Transverse colon (tissue), 4 donors: Measurements from ENCODE around the gene PIM1. TPM values are rescaled to one million over a fixed set of nuclear protein-coding genes. Genes with fewer than 3 reads are reported as not detected.

ENCODE experiments used
- DNase-seq: peaks from one replicate; pipeline ENCODE4 v3.0.0-alpha.2; 2019
- H3K27ac ChIP-seq, 4 donors: fragments of 200-600 bp; sonication (generic); 2 replicates each; pipeline ENCODE4 v1.5.1; 2016 to 2018; ENCODE audit warnings: inconsistent platforms in 4 of 4
- H3K27me3 ChIP-seq: fragments of 200-600 bp; sonication (generic); 2 replicates; pipeline ENCODE4 v1.5.1; 2017; ENCODE audit warnings: inconsistent platforms
- H3K36me3 ChIP-seq, 4 donors: fragments of 200-600 bp; sonication (generic); 2 replicates each; pipeline ENCODE4 v1.5.1; 2017 to 2019; ENCODE audit warnings: inconsistent platforms in 4 of 4
- H3K4me1 ChIP-seq, 4 donors: fragments of 200-600 bp; sonication (generic); 2 replicates each; pipeline ENCODE4 v1.5.1; 2017 to 2020; ENCODE audit warnings: inconsistent platforms in 4 of 4
- H3K4me3 ChIP-seq, 4 donors: fragments of 200-600 bp; sonication (generic); 1 replicate in 1 of 4; 2 replicates in 3 of 4; pipeline versions ENCODE4 v1.5.1 to v1.6.1; 2017 to 2019; ENCODE audit warnings: inconsistent platforms in 4 of 4
- H3K9me3 ChIP-seq, 2 donors: fragments of 200-600 bp; sonication (generic); 2 replicates each; pipeline ENCODE4 v1.5.1; 2017 to 2019; ENCODE audit warnings: inconsistent platforms in 2 of 2
- EP300 ChIP-seq: sonication (generic); formaldehyde crosslinking; IDR thresholded peaks from one replicate; pipeline ENCODE4 v1.6.1; 2017; ENCODE audit warnings: antibody characterized with exemption, low read depth
- POLR2A ChIP-seq: fragments of 450-650 bp; IDR thresholded peaks from one replicate; pipeline ENCODE4 v1.6.1; 2016; ENCODE audit warnings: antibody characterized with exemption, mild to moderate bottlenecking, moderate library complexity
- POLR2AphosphoS5 ChIP-seq, 3 donors: sonication (generic); formaldehyde crosslinking; IDR thresholded peaks; one replicate each; pipeline ENCODE4 v1.6.1; 2016; ENCODE audit warnings: antibody characterized with exemption in 3 of 3
- WGBS, 2 donors: methylation state at CpG; one replicate each; pipeline ENCODE4 v1.1.5; 2018; ENCODE audit warnings: low coverage in 1 of 2; 5-methylcytosine and 5-hydroxymethylcytosine counted together
- in situ Hi-C, 4 donors: fragments of 200-750 bp; cut with MboI; loops; one replicate each; pipeline versions ENCODE4 v1.15.0 to v1.15.1; 2017; ENCODE audit warnings: low sequenced_read_pairs in 3 of 4, low pct_ligation_motif_present in 1 of 4, low pct_unique_long_range_greater_than_20kb in 1 of 4
- intact Hi-C: fragments of 100-400 bp; cut with DNase I; formaldehyde crosslinking; loops from one replicate; pipeline ENCODE4 v1.15.1; 2023; ENCODE audit warnings: low total_unique reads
- total RNA-seq, 4 donors: library from RNA; depleted of rRNA; stranded (reverse); fragments of >200 nt; gene quantifications; one replicate each; pipeline ENCODE4 v1.1.0, GENCODE V29; 2016
- TF ChIP-seq, protein P1 (sequence below), 5 experiments: fragments of 200-600 bp in 3 of 5; fragments of 450-650 bp in 2 of 5; sonication (generic) in 3 of 5; IDR thresholded peaks; 1 replicate in 2 of 5; 2 replicates in 3 of 5; pipeline ENCODE4 v1.5.1; 2016 to 2017; ENCODE audit warnings: antibody characterized with exemption in 5 of 5, inconsistent platforms in 3 of 5, mild to moderate bottlenecking in 2 of 5, moderate library complexity in 1 of 5

PIM1 gene
- total RNA-seq, 4 donors from 2014 or later: 6.8 to 102 (median 24.0) TPM

DNA sequence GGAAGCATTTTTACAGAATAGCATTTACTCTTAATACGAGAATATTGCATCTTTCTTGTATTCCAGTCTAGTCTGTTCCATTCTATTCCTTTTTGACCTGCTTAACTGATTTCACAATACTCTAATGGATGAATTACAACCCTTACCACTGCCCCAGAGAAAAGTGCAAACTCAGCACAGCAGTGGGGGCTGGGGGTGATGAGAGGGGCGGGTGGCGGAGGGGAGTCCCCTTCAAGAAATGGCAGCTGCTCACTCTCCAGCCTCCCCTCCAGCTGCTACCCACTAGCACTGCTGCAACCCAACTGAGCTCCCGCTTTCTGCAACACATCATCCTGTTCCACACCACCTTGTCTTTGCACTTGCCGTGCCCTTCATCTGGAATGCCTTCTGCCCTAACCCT, 30.1 kb downstream of the PIM1 start:
- 80 to 100% methylated on average over 1 to 5 of the region's 5 CpGs for WGBS, 2 donors
- H3K9me3 ChIP-seq: no peaks in the 10 kb centered on the region
- no peak for DNase-seq
- peaks cover 10 to 33% (median 12%) of the 10 kb centered on the region in 4 donors for H3K4me1 ChIP-seq
- no peaks in the 10 kb centered on the region for H3K36me3 ChIP-seq
- in situ Hi-C loops: loop anchor here (10.0 to 25.0 kb wide), 6 partner anchors 145 to 438 kb away; partner anchors contain the start of gene C6orf89 (in 3 of the 4)
- no peak overlapping the region for H3K4me3 ChIP-seq
- H3K27me3 ChIP-seq: no peaks in the 10 kb centered on the region
- no peak overlapping the region for H3K27ac ChIP-seq
- intact Hi-C loops: no loop called here
- TF ChIP-seq POLR2AphosphoS5 (IDR thresholded peaks at IDR 0.05) (no peak), EP300 (no peak), POLR2A (no peak)
- TF ChIP-seq, protein P1, sequence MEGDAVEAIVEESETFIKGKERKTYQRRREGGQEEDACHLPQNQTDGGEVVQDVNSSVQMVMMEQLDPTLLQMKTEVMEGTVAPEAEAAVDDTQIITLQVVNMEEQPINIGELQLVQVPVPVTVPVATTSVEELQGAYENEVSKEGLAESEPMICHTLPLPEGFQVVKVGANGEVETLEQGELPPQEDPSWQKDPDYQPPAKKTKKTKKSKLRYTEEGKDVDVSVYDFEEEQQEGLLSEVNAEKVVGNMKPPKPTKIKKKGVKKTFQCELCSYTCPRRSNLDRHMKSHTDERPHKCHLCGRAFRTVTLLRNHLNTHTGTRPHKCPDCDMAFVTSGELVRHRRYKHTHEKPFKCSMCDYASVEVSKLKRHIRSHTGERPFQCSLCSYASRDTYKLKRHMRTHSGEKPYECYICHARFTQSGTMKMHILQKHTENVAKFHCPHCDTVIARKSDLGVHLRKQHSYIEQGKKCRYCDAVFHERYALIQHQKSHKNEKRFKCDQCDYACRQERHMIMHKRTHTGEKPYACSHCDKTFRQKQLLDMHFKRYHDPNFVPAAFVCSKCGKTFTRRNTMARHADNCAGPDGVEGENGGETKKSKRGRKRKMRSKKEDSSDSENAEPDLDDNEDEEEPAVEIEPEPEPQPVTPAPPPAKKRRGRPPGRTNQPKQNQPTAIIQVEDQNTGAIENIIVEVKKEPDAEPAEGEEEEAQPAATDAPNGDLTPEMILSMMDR (IDR thresholded peaks at IDR 0.05): no peak

DNA sequence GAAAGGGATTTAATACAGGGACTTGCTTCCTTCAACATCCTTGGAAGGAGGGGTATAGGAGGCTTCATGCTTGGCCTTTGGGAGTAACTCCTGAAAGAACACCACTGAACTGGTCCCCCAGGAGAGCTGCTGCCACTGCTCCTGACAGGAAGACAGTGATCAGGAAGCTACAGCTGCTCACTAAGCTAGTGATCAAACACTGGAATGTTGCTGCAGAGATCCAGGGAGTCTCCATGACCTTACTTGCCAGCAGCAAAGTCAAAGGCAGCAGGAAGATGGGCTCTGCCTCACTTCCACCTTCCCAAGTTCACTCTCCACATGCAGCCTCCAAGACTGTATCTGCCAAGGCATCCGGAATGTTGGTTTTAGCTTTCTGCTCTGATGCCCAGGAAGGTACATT, 31.8 kb downstream of the PIM1 start:
- 60 to 89% methylated on average over 1 of the region's 1 CpG for WGBS, 2 donors
- DNase-seq: no peak
- no peak overlapping the region for H3K27ac ChIP-seq
- H3K36me3 ChIP-seq: no peaks in the 10 kb centered on the region
- H3K9me3 ChIP-seq: no peaks in the 10 kb centered on the region
- H3K27me3 ChIP-seq: no peaks in the 10 kb centered on the region
- peaks cover 11 to 38% (median 12%) of the 10 kb centered on the region in 4 donors for H3K4me1 ChIP-seq
- in situ Hi-C loops (loop anchor here (10.0 to 25.0 kb wide), 6 partner anchors 147 to 439 kb away; partner anchors contain the start of gene C6orf89 (in 3 of the 4)), intact Hi-C loops (no loop called here)
- TF ChIP-seq POLR2AphosphoS5 (IDR thresholded peaks at IDR 0.05) (no peak), EP300 (no peak), POLR2A (no peak)
- TF ChIP-seq, protein P1 (IDR thresholded peaks at IDR 0.05): no peak
- H3K4me3 ChIP-seq: no peak overlapping the region

DNA sequence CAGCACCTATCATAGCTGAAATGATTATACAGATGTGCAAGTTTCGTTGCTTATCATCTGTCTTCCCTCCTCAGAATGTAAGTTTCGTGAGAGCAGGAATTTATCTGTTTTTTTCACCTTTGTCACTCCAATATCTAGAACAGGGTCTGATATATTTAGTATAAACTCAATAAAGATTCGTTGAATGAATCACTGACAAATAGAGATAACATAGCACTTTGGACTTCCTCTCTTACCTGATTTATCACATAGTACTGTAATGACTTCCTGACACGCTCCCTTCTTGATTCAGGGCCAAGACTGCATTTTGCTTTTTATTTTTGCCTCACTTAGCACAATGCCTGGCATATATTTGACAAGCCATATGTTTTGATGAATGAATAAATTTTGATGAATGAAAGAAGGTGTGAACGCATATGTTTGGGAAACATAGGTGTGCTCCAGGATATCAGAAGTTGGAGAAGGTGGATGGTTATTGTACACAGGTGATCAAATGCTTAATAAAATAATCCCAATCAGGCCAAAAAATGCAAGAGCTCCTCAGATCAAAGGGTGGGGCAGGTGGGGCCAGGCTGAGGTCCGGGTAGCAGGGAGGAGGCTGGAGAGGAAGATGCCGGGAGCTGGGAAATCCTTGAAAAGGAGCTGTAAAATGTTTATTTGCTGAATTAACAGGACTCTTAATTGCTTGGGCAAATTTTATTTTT, 33.0 kb downstream of the PIM1 start:
- peaks cover 11 to 38% (median 12%) of the 10 kb centered on the region in 4 donors for H3K4me1 ChIP-seq
- DNase-seq: peak; percentile 27
- no peaks in the 10 kb centered on the region for H3K9me3 ChIP-seq
- H3K4me3 ChIP-seq: no peak overlapping the region
- peak overlapping the region in 2 of 4 donors; percentile 19 to 23 for H3K27ac ChIP-seq
- H3K27me3 ChIP-seq: no peaks in the 10 kb centered on the region
- in situ Hi-C loops: loop anchor here (10.0 to 25.0 kb wide), 6 partner anchors 148 to 441 kb away; partner anchors contain the start of gene C6orf89 (in 3 of the 4)
- intact Hi-C loops: no loop called here
- no peaks in the 10 kb centered on the region for H3K36me3 ChIP-seq
- 44 to 48% methylated on average over 7 of the region's 7 CpGs for WGBS, 2 donors
- TF ChIP-seq EP300: no peak
- TF ChIP-seq POLR2AphosphoS5 (IDR thresholded peaks at IDR 0.05): peak in 1 of 3 donors; percentile 16

DNA sequence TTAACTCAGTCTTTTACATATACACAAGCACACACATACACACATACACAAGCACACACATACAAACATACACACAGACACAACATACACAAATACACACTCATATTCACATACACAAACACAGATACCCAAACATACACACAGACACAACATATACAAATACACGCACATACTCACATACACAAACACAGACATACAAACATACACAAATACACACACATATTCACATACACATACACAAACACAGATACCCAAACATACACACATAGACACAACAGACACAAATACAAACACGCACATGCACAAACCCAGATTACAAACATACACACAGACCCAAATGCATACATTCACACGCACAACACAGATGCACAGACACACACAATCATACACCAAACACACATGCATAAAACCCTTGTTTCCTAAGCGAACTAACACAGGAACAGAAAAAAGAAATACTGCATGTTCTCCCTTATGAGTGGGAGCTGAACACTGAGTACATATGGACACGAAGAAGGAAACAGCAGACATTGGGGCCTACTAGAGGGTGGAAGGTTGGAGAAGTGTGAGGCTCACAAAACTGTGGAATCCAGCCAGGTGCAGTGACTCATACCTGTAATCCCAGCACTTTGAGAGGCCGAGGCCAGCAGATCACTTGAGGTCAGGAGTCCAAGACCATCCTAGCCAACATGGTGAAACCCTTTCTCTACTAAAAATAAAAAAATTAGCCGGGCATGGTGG, 34.2 kb downstream of the PIM1 start:
- Histone ChIP-seq H3K27me3 (no peaks in the 10 kb centered on the region), H3K9me3 (no peaks in the 10 kb centered on the region), H3K4me3 (no peak overlapping the region), H3K36me3 (no peaks in the 10 kb centered on the region), H3K27ac (peak overlapping the region in 2 of 4 donors; percentile 11 to 30), H3K4me1 (peaks cover 11 to 38% (median 12%) of the 10 kb centered on the region in 4 donors)
- DNase-seq: peak; percentile 77
- WGBS, 2 donors: 44 to 56% methylated on average over 3 to 7 of the region's 7 CpGs
- in situ Hi-C loops (loop anchor here (10.0 to 25.0 kb wide), 6 partner anchors 149 to 442 kb away; partner anchors contain the start of gene C6orf89 (in 3 of the 4)), intact Hi-C loops (no loop called here)
- TF ChIP-seq POLR2A: no peak
- no peak for TF ChIP-seq EP300
- peak in 2 of 3 donors; percentile 26 to 41 for TF ChIP-seq POLR2AphosphoS5 (IDR thresholded peaks at IDR 0.05)
